Karpas-422 (cell line): ENCODE data around the gene WDR47. TPM values are rescaled to one million over a fixed set of nuclear protein-coding genes. Genes with fewer than 3 reads are reported as not detected.

Experiments used
- DNase-seq: peaks from one replicate; pipeline ENCODE4 v3.0.0-alpha.2; 2015
- H2AFZ ChIP-seq: fragments of 200-600 bp; sonication (generic); 2 replicates; pipeline ENCODE4 v1.6.1; 2014; ENCODE audit warnings: antibody characterized with exemption, low read length, mixed read lengths
- H3K27ac ChIP-seq: fragments of 200-600 bp; sonication (generic); 2 replicates; pipeline ENCODE4 v1.5.1; 2014; ENCODE audit warnings: mild to moderate bottlenecking, low read length, moderate library complexity
- H3K27me3 ChIP-seq: fragments of 200-600 bp; sonication (generic); 2 replicates; pipeline ENCODE4 v1.6.1; 2014; ENCODE audit warnings: low read length, mixed read lengths
- H3K36me3 ChIP-seq: fragments of 200-600 bp; sonication (generic); 2 replicates; pipeline ENCODE4 v1.6.1; 2014; ENCODE audit warnings: low read length, mixed read lengths; ENCODE audit not compliant: insufficient read depth
- H3K4me1 ChIP-seq: fragments of 200-600 bp; sonication (generic); 2 replicates; pipeline ENCODE4 v1.6.1; 2014; ENCODE audit warnings: mild to moderate bottlenecking, low read length, mixed read lengths
- H3K4me2 ChIP-seq: fragments of 200-600 bp; sonication (generic); 2 replicates; pipeline ENCODE4 v1.6.1; 2014; ENCODE audit warnings: low read length, low read depth, mild to moderate bottlenecking; ENCODE audit not compliant: poor library complexity, severe bottlenecking
- H3K4me3 ChIP-seq: fragments of 200-600 bp; sonication (generic); 2 replicates; pipeline ENCODE4 v1.5.1; 2014; ENCODE audit warnings: mild to moderate bottlenecking, antibody characterized with exemption, low read length, mixed read lengths
- H3K79me2 ChIP-seq: fragments of 200-600 bp; sonication (generic); 2 replicates; pipeline ENCODE4 v1.6.1; 2014; ENCODE audit warnings: mild to moderate bottlenecking, low read length, mixed read lengths
- H3K9ac ChIP-seq: fragments of 200-600 bp; sonication (generic); 2 replicates; pipeline ENCODE4 v1.6.0; 2014; ENCODE audit warnings: low read length
- H3K9me2 ChIP-seq: fragments of 200-600 bp; sonication (generic), shearing (Covaris generic); replicated peaks from 2 replicates; pipeline ENCODE4 v1.6.0; 2014; ENCODE audit warnings: mild to moderate bottlenecking, low read length, moderate library complexity; ENCODE audit not compliant: insufficient read depth
- H3K9me3 ChIP-seq: fragments of 300-700, 200-600 bp; sonication (generic); 2 replicates; pipeline ENCODE4 v1.6.1; 2014; ENCODE audit warnings: low read length, mixed read lengths
- H4K20me1 ChIP-seq: fragments of 200-600 bp; sonication (generic); 2 replicates; pipeline ENCODE4 v1.6.1; 2014; ENCODE audit warnings: mild to moderate bottlenecking, antibody characterized with exemption, low read length, low read depth; ENCODE audit not compliant: insufficient read depth
- total RNA-seq: library from RNA; depleted of rRNA; stranded (reverse); fragments of >200 nt; shearing (Covaris generic); gene quantifications from 2 replicates; pipeline ENCODE4 v1.2.3, GENCODE V29; 2014; ENCODE audit warnings: low replicate concordance; rRNA removed

WDR47 gene
- total RNA-seq: 12.8 and 20.3 TPM in 2 replicates

DNA sequence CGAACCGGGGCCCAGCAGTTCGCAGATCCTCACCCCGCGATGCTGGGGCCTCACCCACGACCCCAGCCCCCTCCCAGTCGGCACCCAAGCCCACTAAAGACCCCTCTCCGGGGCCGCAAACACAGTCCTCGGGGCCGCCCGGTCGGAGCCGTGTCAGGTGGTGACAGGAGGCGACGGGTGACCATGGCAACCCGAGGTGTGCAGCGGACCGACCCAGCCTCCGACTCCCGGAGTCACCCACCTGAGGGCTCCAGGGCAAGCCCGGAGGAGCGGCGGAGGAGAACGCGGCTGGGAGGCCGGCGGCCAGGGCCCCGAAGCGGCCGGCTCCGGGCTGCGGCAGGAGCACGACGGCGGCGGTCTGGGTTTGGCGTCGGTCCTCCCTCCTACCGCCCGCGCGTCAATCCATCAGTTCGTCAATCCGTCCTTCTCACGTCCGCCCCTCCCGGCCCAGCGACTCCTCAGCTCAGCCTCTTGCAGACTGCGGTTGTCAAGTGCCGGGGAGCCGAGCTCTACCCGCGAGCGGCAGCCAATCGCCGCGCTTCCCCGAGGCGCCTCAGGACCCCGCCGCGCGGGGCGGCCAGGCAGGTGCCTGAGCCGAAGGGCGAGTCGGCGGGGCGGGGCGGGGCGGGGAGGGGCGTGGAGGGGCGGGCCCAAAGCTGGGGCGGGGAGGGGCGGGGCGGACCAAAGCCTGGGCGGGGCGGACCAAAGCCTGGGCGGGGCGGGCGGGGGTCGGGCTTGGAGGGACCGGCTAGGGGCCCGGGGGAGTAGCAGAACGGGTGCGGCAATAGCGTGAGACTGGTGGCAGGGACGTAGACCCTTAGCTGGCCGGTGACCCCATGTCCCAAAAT, at the start of gene WDR47:
Gene WDR47 (minus strand): TSS at position 482 of the 848 bp plus-strand sequence. CDS start 18,590 bp downstream, outside the sequence.
- Histone ChIP-seq H4K20me1 (no peaks in the 10 kb centered on the region), H3K4me2 (peak within 1 kb of the TSS; percentile 86), H3K9me3 (no peaks in the 10 kb centered on the region), H3K9ac (peak within 1 kb of the TSS; percentile 96), H3K27ac (peak within 1 kb of the TSS; percentile 70), H3K4me1 (peaks cover 15% of the 10 kb centered on the region), H3K27me3 (no peaks in the 10 kb centered on the region), H2AFZ (peak within 1 kb of the TSS; percentile 82), H3K36me3 (no peaks in the 10 kb centered on the region), H3K79me2 (peaks cover 46% of the 10 kb centered on the region), H3K4me3 (peak within 1 kb of the TSS; percentile 100), H3K9me2 (no peaks in the 10 kb centered on the region)
- peak; percentile 99 for DNase-seq

DNA sequence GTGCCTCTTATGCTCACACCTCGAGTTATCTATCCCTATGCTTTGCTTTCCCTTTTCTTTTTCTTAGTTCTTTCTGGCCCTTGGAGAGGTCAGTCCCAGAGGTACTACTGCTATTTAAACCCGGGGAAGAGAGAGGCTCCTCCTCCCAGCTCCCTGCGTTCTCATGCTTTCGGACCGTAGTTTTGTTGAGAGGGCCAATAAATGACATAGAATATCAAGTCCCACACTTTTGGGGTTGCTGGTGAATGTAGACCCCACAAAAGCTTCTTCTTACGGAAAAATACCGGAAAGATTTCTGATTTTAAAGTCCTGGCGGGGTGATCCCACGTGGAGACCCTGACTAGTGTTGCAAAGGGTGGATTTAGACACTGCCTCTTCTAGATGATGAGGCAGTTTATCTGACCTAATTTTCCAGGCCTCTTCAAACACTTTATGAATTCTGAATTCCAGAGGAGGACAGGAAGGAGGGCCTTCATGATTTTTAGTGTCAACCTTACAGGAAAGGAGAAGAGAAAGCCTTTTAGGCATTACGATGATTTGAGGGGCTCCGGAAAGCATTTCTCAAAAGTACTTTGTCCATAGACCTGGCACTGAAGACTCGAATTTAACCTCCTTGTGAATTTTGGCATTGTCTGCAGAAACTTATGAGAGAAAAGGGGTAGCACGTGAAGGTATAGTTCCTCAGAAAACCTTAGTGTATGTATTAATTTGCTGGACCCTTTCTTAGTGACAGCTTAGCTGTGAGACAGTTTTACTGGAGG, 49.4 kb upstream of the WDR47 start:
- H3K9ac ChIP-seq: peak overlapping the region; percentile 77
- H3K4me3 ChIP-seq: peak overlapping the region; percentile 76
- H3K36me3 ChIP-seq: no peaks in the 10 kb centered on the region; the same call in 1 of the 2 replicates
- no peaks in the 10 kb centered on the region for H4K20me1 ChIP-seq
- peaks cover 53% of the 10 kb centered on the region for H3K79me2 ChIP-seq
- H3K27me3 ChIP-seq: no peaks in the 10 kb centered on the region
- peak overlapping the region; percentile 85; the same call in 1 of the 2 replicates for H2AFZ ChIP-seq
- peaks cover 28% of the 10 kb centered on the region for H3K4me1 ChIP-seq
- DNase-seq: peak; percentile 82
- no peaks in the 10 kb centered on the region for H3K9me3 ChIP-seq
- H3K4me2 ChIP-seq: peak overlapping the region; percentile 83
- no peaks in the 10 kb centered on the region for H3K9me2 ChIP-seq
- H3K27ac ChIP-seq: peak overlapping the region; percentile 58

DNA sequence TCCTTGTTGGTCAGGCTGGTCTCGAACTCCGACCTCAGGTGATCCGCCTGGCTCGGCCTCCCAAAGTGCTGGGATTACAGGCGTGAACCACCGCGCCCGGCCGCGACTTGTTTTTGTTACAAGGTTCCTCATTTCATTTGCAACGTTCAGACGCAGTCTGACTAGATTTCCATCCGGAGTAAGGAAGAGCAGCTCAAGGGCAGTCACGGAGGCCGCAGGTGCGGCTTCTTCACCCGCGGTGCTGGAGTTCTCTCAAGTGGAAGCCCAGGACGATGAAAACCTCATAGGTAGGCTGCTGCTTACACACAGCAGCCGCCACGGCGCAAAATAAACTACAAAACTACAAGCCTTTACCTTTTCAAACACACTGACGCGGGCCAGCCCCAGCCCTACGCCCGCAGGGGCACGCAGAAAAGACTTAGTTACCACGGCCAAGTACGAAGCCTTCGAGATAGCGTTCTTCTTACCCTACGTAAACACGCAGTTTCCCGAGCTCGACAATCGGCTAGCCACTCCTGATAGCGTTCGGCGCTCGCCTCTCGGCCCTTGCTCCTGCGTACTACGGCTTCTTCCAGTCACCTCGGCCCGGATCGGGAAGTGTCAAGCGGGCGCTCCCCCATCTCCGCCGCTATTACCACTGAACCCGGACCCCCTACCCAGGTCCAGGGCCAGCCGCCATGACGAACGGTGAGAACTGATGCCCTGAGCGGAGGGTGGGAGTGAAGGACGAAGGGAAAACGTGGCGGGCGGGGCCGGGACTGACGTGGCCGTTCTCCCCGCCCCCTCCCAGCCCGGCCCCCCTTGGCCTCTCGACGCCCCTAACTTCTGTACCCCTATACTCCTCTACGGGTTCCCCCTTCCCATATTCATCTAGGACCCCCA, 48.5 kb upstream of the WDR47 start, which contains the start of gene TMEM167B:
Gene TMEM167B (plus strand): TSS at position 569 of the 882 bp plus-strand sequence. CDS start 109 bp downstream, at position 678.
- Histone ChIP-seq H3K27me3 (no peaks in the 10 kb centered on the region), H3K9me3 (no peaks in the 10 kb centered on the region), H3K36me3 (no peaks in the 10 kb centered on the region), H3K79me2 (peaks cover 46% of the 10 kb centered on the region), H3K9ac (peak within 1 kb of the TSS; percentile 77), H3K4me2 (peak within 1 kb of the TSS; percentile 83), H4K20me1 (no peaks in the 10 kb centered on the region), H3K9me2 (no peaks in the 10 kb centered on the region), H3K4me3 (peak within 1 kb of the TSS; percentile 76), H3K27ac (peak within 1 kb of the TSS; percentile 58), H2AFZ (peak within 1 kb of the TSS; percentile 85), H3K4me1 (peaks cover 24% of the 10 kb centered on the region)
- DNase-seq: peak; percentile 96

DNA sequence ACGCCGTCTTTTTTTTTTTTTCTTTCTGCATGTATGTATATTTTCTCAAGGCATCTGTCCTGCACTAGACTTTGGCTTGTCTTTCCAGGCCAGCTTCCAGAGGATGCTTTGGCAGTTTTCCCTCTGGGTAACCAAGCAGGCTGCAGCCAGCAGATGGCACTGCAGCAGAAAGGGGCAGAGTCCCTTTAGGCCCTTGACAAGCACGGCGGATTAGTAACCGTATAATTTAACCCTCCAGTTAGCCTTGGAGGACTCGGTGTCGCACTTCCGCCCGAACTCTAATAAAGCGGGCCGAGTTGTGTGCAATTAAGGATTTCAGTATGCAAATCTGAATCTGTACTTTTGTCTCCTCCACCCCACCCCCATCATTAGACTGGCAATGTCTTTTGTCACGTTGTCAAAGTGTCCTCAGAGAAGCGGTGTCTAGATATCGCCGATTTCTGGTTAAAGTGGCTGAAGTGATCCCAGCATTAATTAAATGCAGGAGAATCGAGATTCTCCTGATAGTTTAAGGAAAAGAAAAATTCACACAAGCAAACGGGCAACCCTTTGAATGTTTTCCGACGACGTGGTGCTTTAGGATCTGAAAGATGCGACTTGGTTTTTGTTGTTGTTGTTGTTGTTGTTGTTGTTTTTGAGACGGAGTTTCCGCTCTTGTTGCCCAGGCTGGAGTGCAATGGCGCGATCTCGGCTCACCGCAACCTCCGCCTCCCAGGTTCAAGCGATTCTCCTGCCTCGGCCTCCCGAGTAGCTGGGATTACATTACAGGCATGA, 47.5 kb upstream of the WDR47 start:
- H3K4me2 ChIP-seq: peak overlapping the region; percentile 83
- no peak overlapping the region for H2AFZ ChIP-seq
- peaks cover 24% of the 10 kb centered on the region for H3K4me1 ChIP-seq
- DNase-seq: peak; percentile 88
- H3K9me3 ChIP-seq: no peaks in the 10 kb centered on the region
- no peaks in the 10 kb centered on the region for H3K36me3 ChIP-seq
- H3K9ac ChIP-seq: peak overlapping the region; percentile 77; the same call in 1 of the 2 replicates
- H4K20me1 ChIP-seq: no peaks in the 10 kb centered on the region
- H3K4me3 ChIP-seq: peak overlapping the region; percentile 76
- no peak overlapping the region for H3K27ac ChIP-seq
- H3K79me2 ChIP-seq: peaks cover 40% of the 10 kb centered on the region
- H3K27me3 ChIP-seq: no peaks in the 10 kb centered on the region
- H3K9me2 ChIP-seq: no peaks in the 10 kb centered on the region

DNA sequence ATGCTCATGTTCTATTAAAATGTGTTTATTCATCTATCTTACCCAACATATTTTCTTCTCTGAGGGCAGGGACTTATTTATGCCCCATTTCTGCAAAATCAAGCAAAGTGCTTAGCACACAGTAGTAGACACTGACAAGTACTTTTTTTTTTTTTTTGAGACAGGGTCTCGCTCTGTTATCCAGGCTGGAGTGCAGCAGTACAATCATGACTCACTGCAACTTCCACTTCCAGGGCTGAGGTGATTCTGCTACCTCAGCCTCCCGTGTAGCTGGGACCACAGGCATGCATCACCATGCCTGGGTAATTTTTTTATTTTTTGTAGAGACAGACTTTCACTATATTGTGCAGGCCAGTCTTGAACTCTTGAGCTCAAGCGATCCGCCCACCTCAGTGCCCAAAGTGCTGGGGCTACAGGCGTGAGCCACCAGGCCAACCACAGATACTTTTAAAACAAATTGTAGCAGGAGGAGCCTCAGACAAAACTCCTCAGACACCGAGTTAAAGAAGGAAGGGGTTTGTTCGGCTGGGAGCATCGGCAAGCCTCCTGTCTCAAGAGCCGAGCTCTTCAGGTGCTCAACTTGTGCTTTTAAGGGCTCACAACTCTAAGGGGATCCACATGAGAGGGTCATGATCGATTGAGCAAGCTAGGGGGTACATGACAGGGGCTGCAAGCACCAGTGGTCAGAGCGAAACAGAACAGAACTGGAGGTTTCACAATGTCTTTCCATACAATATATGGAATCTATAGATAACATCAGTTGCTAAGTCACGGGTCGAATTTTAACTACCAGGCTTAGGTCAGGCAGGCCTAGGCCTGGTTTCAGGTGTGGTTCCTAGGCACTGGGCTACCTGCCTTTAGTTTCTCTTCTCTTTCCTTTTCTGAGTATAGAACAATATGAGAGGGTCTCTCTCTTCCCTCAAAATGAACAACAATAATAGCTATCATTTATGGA, 42.9 kb upstream of the WDR47 start:
- no peaks in the 10 kb centered on the region for H3K9me2 ChIP-seq
- no peak overlapping the region for H3K9ac ChIP-seq
- H4K20me1 ChIP-seq: no peaks in the 10 kb centered on the region
- no peak overlapping the region for H3K4me3 ChIP-seq
- no peak overlapping the region for H3K27ac ChIP-seq
- H3K27me3 ChIP-seq: no peaks in the 10 kb centered on the region
- H3K4me2 ChIP-seq: no peak overlapping the region
- H2AFZ ChIP-seq: no peak overlapping the region
- H3K36me3 ChIP-seq: no peaks in the 10 kb centered on the region
- peaks cover 4% of the 10 kb centered on the region; the same call in 1 of the 2 replicates for H3K79me2 ChIP-seq
- no peak for DNase-seq
- no peaks in the 10 kb centered on the region for H3K9me3 ChIP-seq
- H3K4me1 ChIP-seq: peaks cover 6% of the 10 kb centered on the region

DNA sequence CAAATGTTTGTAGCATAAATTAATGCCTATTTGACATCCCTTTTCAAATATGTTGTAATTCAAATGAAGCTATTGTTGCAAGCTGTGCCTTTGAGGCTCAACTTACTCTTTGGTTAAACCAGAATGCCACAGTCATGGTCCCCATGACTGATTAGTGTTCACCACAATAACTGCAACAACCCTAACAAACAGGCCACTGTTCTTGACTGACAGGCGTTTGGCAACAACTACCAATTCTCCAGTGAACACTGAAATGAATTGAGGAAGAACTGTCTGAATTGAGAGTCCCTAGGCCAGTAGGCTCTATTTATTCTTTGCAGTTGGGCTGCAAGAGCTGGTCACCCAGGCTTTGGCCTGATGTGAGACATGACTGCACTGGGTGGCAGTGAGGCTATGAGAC, 42.0 kb upstream of the WDR47 start:
- no peaks in the 10 kb centered on the region for H3K9me3 ChIP-seq
- H3K4me2 ChIP-seq: no peak overlapping the region
- H2AFZ ChIP-seq: peak overlapping the region; percentile 65; the same call in 1 of the 2 replicates

More for the DNA sequence above, 42.0 kb upstream of the WDR47 start:
- Histone ChIP-seq H3K4me1 (no peaks in the 10 kb centered on the region), H3K27ac (no peak overlapping the region), H4K20me1 (no peaks in the 10 kb centered on the region), H3K4me3 (no peak overlapping the region), H3K9ac (no peak overlapping the region), H3K79me2 (no peaks in the 10 kb centered on the region), H3K36me3 (no peaks in the 10 kb centered on the region), H3K27me3 (no peaks in the 10 kb centered on the region), H3K9me2 (no peaks in the 10 kb centered on the region)
- DNase-seq: no peak
